ENCODE results near the gene DRD3. TPM values are rescaled to one million over a fixed set of nuclear protein-coding genes. Genes with fewer than 3 reads are reported as not detected.

DRD3 gene
- polyA plus RNA-seq, 4 donors: not detected

GRCh38 chr3:114089675-114090074 is 89.2 kb downstream of the DRD3 start:
- DNase-seq (no peak), FAIRE-seq (no peak)
- no peaks in the 10 kb centered on the region for H3K4me1 ChIP-seq (ENCODE audit: control insufficient read depth in 3 of 3, insufficient read depth in 2 of 3, low read depth in 1 of 3, low read length in 2 of 3)
- no peaks in the 10 kb centered on the region for H3K27me3 ChIP-seq (ENCODE audit: control insufficient read depth in 3 of 3, insufficient read depth in 3 of 3, low read length in 3 of 3)
- H3K4me3 ChIP-seq (ENCODE audit: low read depth in 1 of 3, low read length in 3 of 3): no peak overlapping the region
- H3K36me3 ChIP-seq (ENCODE audit: control insufficient read depth in 3 of 3, insufficient read depth in 2 of 3, low read depth in 1 of 3, low read length in 3 of 3): peaks cover 10 to 14% (median 14%) of the 10 kb centered on the region in 3 donors
- H3K27ac ChIP-seq (ENCODE audit: low read depth in 1 of 3, low read length in 2 of 3): no peak overlapping the region
- H3K9me3 ChIP-seq (ENCODE audit: control insufficient read depth in 2 of 2, insufficient read depth in 1 of 2, low read depth in 1 of 2, low read length in 1 of 2): peaks cover 0 to 5% of the 10 kb centered on the region in 2 donors

DNA sequence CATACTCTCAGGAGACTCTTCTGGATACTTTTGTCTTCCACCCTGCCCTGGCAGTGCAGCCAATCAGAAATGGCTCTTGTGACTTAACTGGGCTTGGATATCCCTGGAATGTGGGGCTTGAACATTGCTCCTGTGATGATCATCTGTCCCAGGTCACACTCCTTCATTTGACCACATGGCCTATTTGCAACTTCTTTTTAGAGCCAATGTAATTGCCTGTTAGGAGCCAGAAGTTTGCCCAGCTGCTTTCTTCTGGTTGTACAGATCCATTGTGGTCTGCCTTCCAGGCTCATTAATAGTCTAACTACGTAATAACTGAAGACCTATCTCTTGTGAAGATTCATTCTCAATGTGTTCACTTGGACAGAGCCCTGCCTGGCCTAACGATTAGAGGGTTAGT is 92.5 kb downstream of the DRD3 start:
- no peak for FAIRE-seq
- whole genome bisulfite sequencing, 3 donors: 94 to 100% (median 96%) methylated on average over 2 of the region's 2 CpGs

DNA sequence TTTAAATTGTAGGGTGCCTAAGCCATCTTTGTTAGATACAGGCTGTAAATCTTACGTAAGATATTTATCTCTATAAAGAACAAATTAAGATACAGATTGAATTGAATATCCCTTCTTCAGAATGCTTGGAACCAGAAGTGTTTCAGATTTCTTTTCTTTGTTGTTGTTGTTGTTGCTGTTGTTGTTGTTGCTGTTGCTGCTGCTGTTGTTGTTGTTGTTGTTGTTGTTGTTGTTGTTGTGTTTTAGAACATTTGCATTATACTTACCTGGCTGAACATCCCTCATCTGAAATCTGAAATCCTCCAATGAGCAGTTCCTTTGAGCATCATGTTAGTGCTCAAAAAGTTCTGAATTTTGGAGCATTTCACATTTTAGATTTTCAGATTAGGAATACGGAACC is 95.7 kb downstream of the DRD3 start:
- Histone ChIP-seq H3K27me3 (ENCODE audit: control insufficient read depth in 3 of 3, insufficient read depth in 3 of 3, low read length in 3 of 3) (no peaks in the 10 kb centered on the region), H3K36me3 (ENCODE audit: control insufficient read depth in 3 of 3, insufficient read depth in 2 of 3, low read depth in 1 of 3, low read length in 3 of 3) (peaks cover 18 to 26% (median 24%) of the 10 kb centered on the region in 3 donors), H3K27ac (ENCODE audit: low read depth in 1 of 3, low read length in 2 of 3) (no peak overlapping the region), H3K4me3 (ENCODE audit: low read depth in 1 of 3, low read length in 3 of 3) (no peak overlapping the region), H3K9me3 (ENCODE audit: control insufficient read depth in 2 of 2, insufficient read depth in 1 of 2, low read depth in 1 of 2, low read length in 1 of 2) (peaks cover 0 to 2% of the 10 kb centered on the region in 2 donors), H3K4me1 (ENCODE audit: control insufficient read depth in 3 of 3, insufficient read depth in 2 of 3, low read depth in 1 of 3, low read length in 2 of 3) (no peaks in the 10 kb centered on the region)
- FAIRE-seq: peak; percentile 41
- DNase-seq: no peak
- WGBS, 3 donors: 92 to 98% (median 96%) methylated on average over 2 of the region's 2 CpGs

More for the DNA sequence above, 92.5 kb downstream of the DRD3 start:
- Histone ChIP-seq H3K36me3 (ENCODE audit: control insufficient read depth in 3 of 3, insufficient read depth in 2 of 3, low read depth in 1 of 3, low read length in 3 of 3) (peaks cover 13 to 23% (median 17%) of the 10 kb centered on the region in 3 donors), H3K9me3 (ENCODE audit: control insufficient read depth in 2 of 2, insufficient read depth in 1 of 2, low read depth in 1 of 2, low read length in 1 of 2) (peaks cover 0 to 3% of the 10 kb centered on the region in 2 donors), H3K4me1 (ENCODE audit: control insufficient read depth in 3 of 3, insufficient read depth in 2 of 3, low read depth in 1 of 3, low read length in 2 of 3) (no peaks in the 10 kb centered on the region), H3K27me3 (ENCODE audit: control insufficient read depth in 3 of 3, insufficient read depth in 3 of 3, low read length in 3 of 3) (no peaks in the 10 kb centered on the region), H3K4me3 (ENCODE audit: low read depth in 1 of 3, low read length in 3 of 3) (no peak overlapping the region), H3K27ac (ENCODE audit: low read depth in 1 of 3, low read length in 2 of 3) (no peak overlapping the region)
- DNase-seq: no peak

GRCh38 chr3:114081037-114081436 is 97.8 kb downstream of the DRD3 start:
- no peak overlapping the region for H3K4me3 ChIP-seq (ENCODE audit: low read depth in 1 of 3, low read length in 3 of 3)
- H3K4me1 ChIP-seq (ENCODE audit: control insufficient read depth in 3 of 3, insufficient read depth in 2 of 3, low read depth in 1 of 3, low read length in 2 of 3): no peaks in the 10 kb centered on the region
- no peak overlapping the region for H3K27ac ChIP-seq (ENCODE audit: low read depth in 1 of 3, low read length in 2 of 3)
- DNase-seq: no peak
- no peaks in the 10 kb centered on the region for H3K27me3 ChIP-seq (ENCODE audit: control insufficient read depth in 3 of 3, insufficient read depth in 3 of 3, low read length in 3 of 3)
- peaks cover 21 to 26% (median 24%) of the 10 kb centered on the region in 3 donors for H3K36me3 ChIP-seq (ENCODE audit: control insufficient read depth in 3 of 3, insufficient read depth in 2 of 3, low read depth in 1 of 3, low read length in 3 of 3)
- H3K9me3 ChIP-seq (ENCODE audit: control insufficient read depth in 2 of 2, insufficient read depth in 1 of 2, low read depth in 1 of 2, low read length in 1 of 2): no peaks in the 10 kb centered on the region
- no peak for FAIRE-seq

- Histone ChIP-seq H3K36me3 (ENCODE audit: control insufficient read depth in 3 of 3, insufficient read depth in 2 of 3, low read depth in 1 of 3, low read length in 3 of 3) (peaks cover 17 to 27% (median 24%) of the 10 kb centered on the region in 3 donors), H3K27ac (ENCODE audit: low read depth in 1 of 3, low read length in 2 of 3) (no peak overlapping the region), H3K9me3 (ENCODE audit: control insufficient read depth in 2 of 2, insufficient read depth in 1 of 2, low read depth in 1 of 2, low read length in 1 of 2) (no peaks in the 10 kb centered on the region), H3K4me3 (ENCODE audit: low read depth in 1 of 3, low read length in 3 of 3) (no peak overlapping the region), H3K27me3 (ENCODE audit: control insufficient read depth in 3 of 3, insufficient read depth in 3 of 3, low read length in 3 of 3) (no peaks in the 10 kb centered on the region), H3K4me1 (ENCODE audit: control insufficient read depth in 3 of 3, insufficient read depth in 2 of 3, low read depth in 1 of 3, low read length in 2 of 3) (no peaks in the 10 kb centered on the region)
- DNase-seq: no peak
- no peak for FAIRE-seq
Observed at GRCh38 chr3:114080201-114080600, 98.7 kb downstream of the DRD3 start.

- Histone ChIP-seq H3K4me1 (ENCODE audit: control insufficient read depth in 3 of 3, insufficient read depth in 2 of 3, low read depth in 1 of 3, low read length in 2 of 3) (no peaks in the 10 kb centered on the region), H3K4me3 (ENCODE audit: low read depth in 1 of 3, low read length in 3 of 3) (no peak overlapping the region), H3K9me3 (ENCODE audit: control insufficient read depth in 2 of 2, insufficient read depth in 1 of 2, low read depth in 1 of 2, low read length in 1 of 2) (no peaks in the 10 kb centered on the region), H3K27ac (ENCODE audit: low read depth in 1 of 3, low read length in 2 of 3) (no peak overlapping the region), H3K36me3 (ENCODE audit: control insufficient read depth in 3 of 3, insufficient read depth in 2 of 3, low read depth in 1 of 3, low read length in 3 of 3) (peaks cover 17 to 27% (median 24%) of the 10 kb centered on the region in 3 donors), H3K27me3 (ENCODE audit: control insufficient read depth in 3 of 3, insufficient read depth in 3 of 3, low read length in 3 of 3) (no peaks in the 10 kb centered on the region)
- no peak for FAIRE-seq
- 60 to 77% (median 71%) methylated on average over 5 of the region's 5 CpGs for WGBS, 3 donors
- DNase-seq: no peak
Observed at GRCh38 chr3:114079761-114080160, 99.1 kb downstream of the DRD3 start.

DNA sequence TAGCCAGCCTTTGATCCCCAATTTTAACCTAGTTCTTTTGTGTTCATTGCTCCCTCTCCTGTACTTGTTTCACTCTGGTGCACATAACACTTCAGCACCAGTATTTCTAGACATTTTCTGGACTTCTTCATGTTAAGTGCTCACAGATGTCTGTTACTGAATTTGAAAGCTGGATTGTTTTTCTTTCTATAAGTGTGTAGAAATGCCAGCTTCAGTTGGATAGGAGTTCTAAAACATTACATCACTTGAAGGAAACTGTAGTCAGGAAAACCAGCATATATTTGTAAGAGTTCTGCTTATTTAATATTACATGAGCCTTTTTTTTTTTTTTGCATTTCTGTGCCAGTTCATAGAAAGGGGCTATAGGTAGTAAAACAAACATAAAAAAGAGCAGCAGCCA is 100.7 kb downstream of the DRD3 start:
- H3K9me3 ChIP-seq (ENCODE audit: control insufficient read depth in 2 of 2, insufficient read depth in 1 of 2, low read depth in 1 of 2, low read length in 1 of 2): no peaks in the 10 kb centered on the region
- no peak overlapping the region for H3K4me3 ChIP-seq (ENCODE audit: low read depth in 1 of 3, low read length in 3 of 3)
- DNase-seq: no peak
- peaks cover 23 to 29% (median 25%) of the 10 kb centered on the region in 3 donors for H3K36me3 ChIP-seq (ENCODE audit: control insufficient read depth in 3 of 3, insufficient read depth in 2 of 3, low read depth in 1 of 3, low read length in 3 of 3)
- H3K27me3 ChIP-seq (ENCODE audit: control insufficient read depth in 3 of 3, insufficient read depth in 3 of 3, low read length in 3 of 3): no peaks in the 10 kb centered on the region
- no peaks in the 10 kb centered on the region for H3K4me1 ChIP-seq (ENCODE audit: control insufficient read depth in 3 of 3, insufficient read depth in 2 of 3, low read depth in 1 of 3, low read length in 2 of 3)
- no peak overlapping the region for H3K27ac ChIP-seq (ENCODE audit: low read depth in 1 of 3, low read length in 2 of 3)
- no peak for FAIRE-seq

Other genes starting within 250 kb of the DRD3 start
- gene ZDHHC23, start 231.0 kb downstream of the DRD3 start, polyA plus RNA-seq: 1 to 10 TPM; 3.8 to 9.6 (median 6.0) TPM
- gene CCDC191, start 122.5 kb downstream of the DRD3 start, polyA plus RNA-seq: 1 to 10 TPM in 3 of 4 donors, under 1 TPM in 1; 0.54 to 8.8 (median 1.7) TPM
- 10 to 100 TPM in 1 of 4 donors, 1 to 10 TPM in 3; 4.5 to 27.4 (median 7.3) TPM for gene QTRT2, start 122.3 kb downstream of the DRD3 start, polyA plus RNA-seq
- gene ZNF80, start 58.5 kb upstream of the DRD3 start, polyA plus RNA-seq: under 1 TPM in 2 of 4 donors, not detected in 2; 0.01 to 0.03 TPM
- gene TIGIT, start 115.0 kb upstream of the DRD3 start, polyA plus RNA-seq: 1 to 10 TPM in 1 of 4 donors, under 1 TPM in 2, not detected in 1; 0.25 to 2.4 (median 0.45) TPM

Data from small intestine (tissue), 7 donors.